Bone marrow (tissue), 2 donors: ENCODE measurements around the gene ARMC7.
"Not testable (repeated sequence)": the region's sequence is repeated elsewhere in the genome, so short reads cannot be mapped to it uniquely, and the experiment has no call there.

Experiments
- DNase-seq, 2 donors: peaks; one replicate each; lab custom pipeline; 2025; lab: John Stamatoyannopoulos, UW

ARMC7 gene

GRCh38 chr17:75130059-75130631, 20.4 kb downstream of the ARMC7 start:
- DNase-seq: no peak

DNA sequence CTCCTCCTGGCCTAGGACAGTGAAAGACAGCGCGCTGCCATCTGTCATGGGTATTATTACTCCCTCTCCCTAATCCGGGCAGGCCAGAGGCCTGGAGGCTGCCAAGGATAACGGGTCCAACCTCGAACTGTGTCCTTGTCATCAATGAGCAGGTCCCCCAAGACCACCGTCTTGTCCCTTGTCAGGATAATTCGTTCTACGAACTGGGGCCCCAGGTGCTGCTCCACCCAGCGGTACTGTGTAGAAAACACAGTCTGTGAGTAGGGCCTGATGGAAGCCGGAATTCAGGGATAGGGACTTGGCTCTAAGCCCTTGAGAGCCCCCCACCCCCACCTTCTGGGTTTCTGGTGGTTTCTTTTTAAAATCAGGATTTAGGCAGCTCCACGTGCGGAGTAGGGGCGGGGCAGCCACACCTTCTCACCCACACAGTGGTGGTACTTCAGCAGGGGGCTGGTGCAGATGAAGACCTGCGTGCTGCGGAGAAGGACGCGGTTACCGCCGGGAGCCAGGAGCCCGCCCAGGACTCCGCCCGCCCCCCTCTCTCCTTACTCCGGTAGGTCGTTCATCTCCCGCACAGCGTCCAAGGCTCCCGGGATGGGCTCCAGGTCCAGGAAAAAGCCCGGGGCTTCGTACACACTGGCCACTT, 21.0 kb downstream of the ARMC7 start:
- peak; percentile 32 to 47 for DNase-seq

- peak; percentile 61 to 66 for DNase-seq
Observed at GRCh38 chr17:75131278-75132017, 21.7 kb downstream of the ARMC7 start, which contains the start of gene NT5C. Gene NT5C, minus strand, starts transcription at chr17:75131742. Its CDS starts 35 bp downstream, at chr17:75131707.

GRCh38 chr17:75132018-75133000, 22.5 kb downstream of the ARMC7 start:
- not testable (repeated sequence) for DNase-seq

- DNase-seq: no peak
Observed at GRCh38 chr17:75133001-75133400, 23.2 kb downstream of the ARMC7 start.

DNA sequence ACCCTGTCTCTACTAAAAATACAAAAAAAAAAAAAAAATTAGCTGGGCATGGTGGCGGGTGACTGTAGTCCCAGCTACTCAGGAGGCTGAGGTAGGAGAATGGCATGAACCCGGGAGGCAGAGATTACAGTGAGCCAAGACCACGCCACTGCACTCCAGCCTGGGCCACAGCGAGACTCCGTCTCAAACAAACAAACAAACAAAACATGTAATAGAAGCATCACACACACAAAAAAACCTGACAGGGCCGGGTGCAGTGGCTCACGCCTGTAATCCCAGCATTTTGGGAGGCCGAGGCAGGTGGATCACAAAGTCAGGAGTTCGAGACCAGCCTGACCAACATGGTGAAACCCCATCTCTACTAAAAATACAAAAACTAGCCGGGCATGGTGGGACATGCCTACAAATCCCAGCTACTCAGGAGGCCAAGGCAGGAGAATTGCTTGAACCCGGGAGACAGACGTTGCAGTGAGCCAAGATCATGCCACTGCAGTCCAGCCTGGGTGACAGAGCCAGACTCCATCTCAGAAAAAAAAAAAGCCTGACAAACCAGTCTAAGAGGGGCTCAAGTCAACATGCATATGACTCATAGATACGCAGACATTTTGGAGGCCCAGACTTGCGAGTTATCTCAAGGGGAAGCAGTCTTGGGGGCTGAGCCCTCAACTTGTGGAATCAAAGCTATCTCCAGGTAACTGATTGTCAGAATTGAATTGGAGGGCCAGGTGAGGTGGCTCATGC, 24.0 kb downstream of the ARMC7 start:
- DNase-seq: not testable (repeated sequence)

- DNase-seq: no peak
Observed at GRCh38 chr17:75135452-75135851, 25.7 kb downstream of the ARMC7 start.

DNA sequence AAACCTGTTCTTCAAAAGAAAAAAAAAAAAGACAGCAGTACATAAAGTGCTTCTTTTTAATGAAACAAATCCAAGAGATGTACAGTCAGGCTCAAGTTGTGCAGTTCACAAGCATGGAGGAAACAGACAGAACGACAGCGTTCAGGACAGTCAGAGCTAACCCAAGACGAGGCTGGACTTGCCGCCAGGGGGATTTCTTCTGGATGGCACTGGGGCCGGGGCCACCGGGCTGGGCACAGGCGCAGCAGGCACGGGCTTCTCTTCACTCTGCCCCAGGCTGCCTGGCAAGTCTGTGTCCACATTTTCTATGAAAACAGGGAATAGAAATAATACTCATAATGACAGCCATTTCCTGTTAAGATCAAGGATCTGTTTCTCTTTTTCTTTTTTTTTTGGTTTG, 26.2 kb downstream of the ARMC7 start:
- no peak for DNase-seq

DNA sequence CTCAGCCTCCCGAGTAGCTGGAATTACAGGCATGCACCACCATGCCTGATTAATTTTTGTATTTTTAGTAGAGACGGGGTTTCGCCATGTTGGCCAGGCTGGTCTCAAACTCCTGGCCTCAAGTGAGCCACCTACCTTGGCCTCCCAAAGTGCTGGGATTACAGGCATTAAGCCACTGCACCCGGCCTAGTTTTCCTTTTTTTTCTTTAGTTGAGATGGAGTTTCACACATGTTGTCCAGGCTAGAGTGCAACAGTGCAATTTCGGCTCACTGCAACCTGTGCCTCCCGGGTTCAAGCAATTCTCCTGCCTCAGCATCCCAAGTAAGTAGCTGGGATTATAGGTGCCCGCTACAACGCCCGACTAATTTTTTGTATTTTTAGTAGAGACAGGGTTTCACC, 28.0 kb downstream of the ARMC7 start:
- DNase-seq: not testable (repeated sequence)

DNA sequence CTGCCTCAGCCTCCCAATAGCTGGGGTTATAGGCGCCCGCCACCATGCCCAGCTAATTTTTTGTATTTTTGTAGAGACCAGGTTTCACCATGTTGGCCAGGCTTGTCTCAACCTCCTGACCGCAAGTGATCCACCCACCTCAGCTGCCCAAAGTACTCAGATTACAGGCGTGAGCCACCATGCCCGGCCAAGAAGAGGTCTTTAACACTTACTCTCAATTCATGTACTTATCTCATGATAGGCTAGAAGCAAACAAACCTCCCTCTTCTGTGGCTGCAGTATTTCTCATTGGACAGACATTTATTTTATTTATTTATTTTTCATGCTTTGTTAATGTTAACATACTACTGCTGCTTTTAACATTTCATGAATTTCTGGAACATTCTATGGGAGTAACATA, 28.8 kb downstream of the ARMC7 start:
- no peak for DNase-seq

DNA sequence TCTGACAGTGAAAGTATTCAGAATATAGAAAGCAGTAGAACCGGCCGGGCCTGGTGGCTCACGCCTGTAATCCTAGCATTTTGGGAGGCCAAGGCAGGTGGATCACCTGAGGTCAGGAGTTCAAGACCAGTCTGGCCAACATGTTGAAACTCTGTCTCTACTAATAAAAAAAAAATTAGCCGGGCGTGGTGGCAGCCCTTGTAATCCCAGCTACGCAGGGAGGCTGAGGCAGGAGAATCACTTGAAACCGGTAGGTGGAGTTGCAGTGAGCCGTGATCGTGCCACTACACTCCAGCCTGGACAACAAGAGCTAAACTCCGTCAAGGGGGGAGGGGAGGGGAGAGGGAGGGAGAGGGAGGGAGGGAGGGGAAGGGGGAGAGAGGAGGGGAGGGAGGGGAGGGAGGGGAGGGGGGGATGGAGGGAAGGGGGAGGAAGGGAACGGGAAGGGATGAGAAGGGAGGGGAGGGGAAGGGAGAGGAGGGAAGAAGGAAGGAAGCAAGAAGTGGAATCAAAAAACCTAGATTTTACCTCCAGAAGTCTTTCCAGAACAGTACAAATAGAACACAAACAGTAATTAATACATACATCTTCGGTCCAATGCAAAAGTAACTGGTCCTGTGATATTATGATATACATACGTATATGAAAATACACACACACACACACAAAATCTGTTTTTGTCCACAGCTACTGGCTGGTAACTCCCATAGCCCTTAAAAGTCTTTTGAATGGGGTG, 32.6 kb downstream of the ARMC7 start:
- no peak for DNase-seq

GRCh38 chr17:75144816-75145512, 35.2 kb downstream of the ARMC7 start:
- no peak for DNase-seq

DNA sequence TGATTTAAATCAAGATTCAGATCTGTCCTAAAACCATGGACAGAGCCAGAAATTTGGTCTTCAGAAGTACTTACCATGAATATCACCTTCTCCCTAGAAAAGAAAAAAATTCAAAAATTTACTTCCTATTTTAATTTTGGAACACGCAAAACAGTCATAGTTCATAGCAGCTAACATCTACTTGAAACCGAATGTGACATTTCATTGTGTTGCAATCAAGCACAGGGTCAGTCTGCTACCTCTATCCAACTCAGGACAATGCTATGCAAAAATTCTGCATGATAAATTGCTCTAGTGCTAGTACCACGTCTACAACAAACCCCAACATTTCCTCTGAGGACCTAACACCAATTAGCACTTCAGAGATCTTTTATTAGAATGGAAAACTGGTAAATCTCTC, 36.8 kb downstream of the ARMC7 start:
- DNase-seq: no peak

GRCh38 chr17:75147878-75148546, 38.2 kb downstream of the ARMC7 start:
- DNase-seq: no peak

GRCh38 chr17:75151930-75152329, 42.2 kb downstream of the ARMC7 start:
- DNase-seq: no peak

DNA sequence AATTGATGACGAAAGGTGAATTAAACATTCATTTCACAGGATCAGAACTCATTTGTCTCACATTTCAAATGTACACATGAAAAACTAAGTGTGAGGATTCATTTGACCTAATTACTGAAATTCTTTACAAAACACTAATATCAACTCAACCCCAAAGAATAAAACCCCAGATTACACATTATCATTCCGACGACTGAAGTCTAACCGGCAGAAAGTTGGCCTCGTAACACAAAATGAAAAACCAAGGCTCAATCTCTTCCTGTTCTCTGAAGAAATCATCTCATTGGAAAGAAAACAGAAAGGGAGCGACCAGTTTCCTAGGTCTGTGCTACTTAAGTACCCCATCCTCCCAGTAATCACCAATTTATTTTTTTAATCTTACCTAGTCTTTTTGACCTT, 42.8 kb downstream of the ARMC7 start:
- DNase-seq: no peak

- peak in 1 of 2 donors; percentile 18 for DNase-seq
Observed at GRCh38 chr17:75152922-75153779, 43.4 kb downstream of the ARMC7 start.

DNA sequence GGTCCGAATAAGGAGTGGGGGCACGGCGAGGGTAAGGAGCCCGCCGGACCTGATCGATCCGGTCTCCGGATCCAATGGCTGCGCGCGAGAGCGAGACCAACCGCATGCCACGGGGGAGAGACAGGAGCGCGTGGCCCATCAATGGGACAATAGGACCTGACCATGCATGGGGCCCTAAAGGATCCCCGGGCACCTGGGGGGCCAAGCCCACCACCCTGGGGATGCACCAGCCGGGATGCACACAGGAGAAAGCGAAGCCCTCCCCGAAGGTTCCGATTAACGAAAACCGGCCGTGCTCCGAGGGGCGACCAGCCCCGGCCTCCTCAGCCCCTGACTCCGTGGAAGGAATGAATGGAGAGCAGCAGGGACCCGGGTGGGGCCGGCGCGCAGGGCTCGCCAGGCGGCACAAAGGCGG, 44.0 kb downstream of the ARMC7 start:
- no peak for DNase-seq
